H9 (cell line): Measurements from ENCODE around the gene HTR7. TPM values are rescaled to one million over a fixed set of nuclear protein-coding genes. Genes with fewer than 3 reads are reported as not detected.

ENCODE experiments used
- DNase-seq: peaks from one replicate; pipeline ENCODE4 v3.0.0-alpha.2; 2017
- H2AFZ ChIP-seq: one replicate; pipeline ENCODE4 v1.6.1; 2013; ENCODE audit warnings: mild to moderate bottlenecking, low read length, control low read depth, moderate library complexity
- H2AK5ac ChIP-seq: 2 replicates; pipeline ENCODE4 v1.6.1; 2013; ENCODE audit warnings: low read length, control low read depth, mixed read lengths; ENCODE audit not compliant: insufficient read length
- H2BK120ac ChIP-seq: one replicate; pipeline ENCODE4 v1.6.1; 2013; ENCODE audit warnings: low read depth, mild to moderate bottlenecking, low read length, control low read depth, inconsistent platforms; ENCODE audit not compliant: poor library complexity, severe bottlenecking
- H2BK12ac ChIP-seq: 2 replicates; pipeline ENCODE4 v1.6.1; 2013; ENCODE audit warnings: low read length, control low read depth, mixed read lengths, low read depth; ENCODE audit not compliant: insufficient read length
- H2BK15ac ChIP-seq: 2 replicates; pipeline ENCODE4 v1.6.1; 2013; ENCODE audit warnings: low read depth, low read length, control low read depth
- H2BK20ac ChIP-seq: one replicate; pipeline ENCODE4 v1.6.1; 2013; ENCODE audit warnings: low read depth, mild to moderate bottlenecking, low read length, control low read depth, inconsistent platforms; ENCODE audit not compliant: poor library complexity, severe bottlenecking
- H2BK5ac ChIP-seq: 2 replicates; pipeline ENCODE4 v1.6.1; 2013; ENCODE audit warnings: low read length, control low read depth, mixed read lengths; ENCODE audit not compliant: insufficient read length
- H3K14ac ChIP-seq: 2 replicates; pipeline ENCODE4 v1.6.1; 2013; ENCODE audit warnings: low read length, control low read depth; ENCODE audit not compliant: insufficient read depth
- H3K18ac ChIP-seq: 2 replicates; pipeline ENCODE4 v1.6.1; 2013; ENCODE audit warnings: low read depth, mild to moderate bottlenecking, mixed read lengths, low read length, control low read depth; ENCODE audit not compliant: insufficient read length
- H3K23ac ChIP-seq: 2 replicates; pipeline ENCODE4 v1.6.1; 2013; ENCODE audit warnings: low read length, control low read depth, mixed read lengths, low read depth; ENCODE audit not compliant: insufficient read length
- H3K23me2 ChIP-seq: 2 replicates; pipeline ENCODE4 v1.6.1; 2013; ENCODE audit warnings: low read depth, mild to moderate bottlenecking, mixed read lengths, low read length, control low read depth; ENCODE audit not compliant: insufficient read length, poor library complexity, severe bottlenecking
- H3K27ac ChIP-seq: 2 replicates; pipeline ENCODE4 v1.5.1; 2013; ENCODE audit warnings: low read length, control low read depth, mixed read lengths, low read depth; ENCODE audit not compliant: insufficient read length
- H3K27me3 ChIP-seq: 2 replicates; pipeline ENCODE4 v1.6.1; 2013; ENCODE audit warnings: low read length, control low read depth, inconsistent platforms; ENCODE audit not compliant: insufficient read depth
- H3K4ac ChIP-seq: 2 replicates; pipeline ENCODE4 v1.6.1; 2013; ENCODE audit warnings: low read depth, mild to moderate bottlenecking, control low read depth, inconsistent platforms, low read length, moderate library complexity
- H3K4me1 ChIP-seq: 2 replicates; pipeline ENCODE4 v1.6.1; 2013; ENCODE audit warnings: low read length, control low read depth, inconsistent platforms; ENCODE audit not compliant: insufficient read depth
- H3K4me2 ChIP-seq: 2 replicates; pipeline ENCODE4 v1.6.1; 2013; ENCODE audit warnings: low read length, control low read depth, mixed read lengths; ENCODE audit not compliant: insufficient read length, insufficient read depth
- H3K56ac ChIP-seq: 2 replicates; pipeline ENCODE4 v1.6.1; 2013; ENCODE audit warnings: low read depth, mild to moderate bottlenecking, mixed read lengths, low read length, control low read depth; ENCODE audit not compliant: insufficient read length
- H3K79me1 ChIP-seq: 2 replicates; pipeline ENCODE4 v1.6.1; 2013; ENCODE audit warnings: low read depth, mild to moderate bottlenecking, moderate library complexity, low read length, control low read depth, inconsistent platforms; ENCODE audit not compliant: insufficient read depth, poor library complexity, severe bottlenecking
- H3K79me2 ChIP-seq: 2 replicates; pipeline ENCODE4 v1.6.1; 2013; ENCODE audit warnings: low read length, control low read depth, inconsistent platforms; ENCODE audit not compliant: insufficient read depth
- H3K9ac ChIP-seq: 2 replicates; pipeline ENCODE4 v1.6.1; 2013; ENCODE audit warnings: low read length, control low read depth, mixed read lengths; ENCODE audit not compliant: insufficient read length; ENCODE audit errors: extremely low read depth
- H3K9me3 ChIP-seq: one replicate; pipeline ENCODE4 v1.6.1; 2013; ENCODE audit warnings: low read depth, low read length, inconsistent platforms; ENCODE audit not compliant: control insufficient read depth
- H3T11ph ChIP-seq: one replicate; pipeline ENCODE4 v1.6.1; 2013; ENCODE audit warnings: mild to moderate bottlenecking, low read length, control low read depth, inconsistent platforms
- H4K20me1 ChIP-seq: one replicate; pipeline ENCODE4 v1.6.1; 2013; ENCODE audit not compliant: control insufficient read depth, insufficient read length, insufficient read depth
- H4K5ac ChIP-seq: 2 replicates; pipeline ENCODE4 v1.6.1; 2013; ENCODE audit warnings: low read depth, mild to moderate bottlenecking, mixed read lengths, low read length, control low read depth; ENCODE audit not compliant: insufficient read length
- H4K8ac ChIP-seq: replicated peaks from 2 replicates; pipeline ENCODE4 v1.6.1; 2013; ENCODE audit warnings: low read length, control low read depth, mixed read lengths, low read depth; ENCODE audit not compliant: insufficient read length
- H4K91ac ChIP-seq: 2 replicates; pipeline ENCODE4 v1.6.1; 2013; ENCODE audit warnings: low read depth, mild to moderate bottlenecking, moderate library complexity, mixed read lengths, low read length, control low read depth; ENCODE audit not compliant: insufficient read length
- H3K27ac Mint-ChIP-seq, 3 experiments: 2 replicates in 2 of 3; 3 replicates in 1 of 3; pipeline ENCODE4 v1.8.0; 2020 to 2021; ENCODE audit warnings: mixed read lengths in 3 of 3, mild to moderate bottlenecking in 1 of 3, moderate library complexity in 1 of 3
- H3K27me3 Mint-ChIP-seq: 2 replicates; pipeline ENCODE4 v1.8.0; 2021; ENCODE audit warnings: low read depth, mild to moderate bottlenecking, moderate library complexity, mixed read lengths
- H3K36me3 Mint-ChIP-seq, 3 experiments: 2 replicates in 2 of 3; 3 replicates in 1 of 3; pipeline ENCODE4 v1.8.0; 2020 to 2021; ENCODE audit warnings: low read depth in 3 of 3, mixed read lengths in 3 of 3; ENCODE audit not compliant: insufficient read depth in 1 of 3
- H3K4me1 Mint-ChIP-seq, 2 experiments: 2 replicates each; pipeline ENCODE4 v1.8.0; 2020; ENCODE audit warnings: mixed read lengths in 2 of 2
- H3K4me3 Mint-ChIP-seq, 2 experiments: 2 replicates in 1 of 2; 3 replicates in 1 of 2; pipeline ENCODE4 v1.8.0; 2020 to 2021; ENCODE audit warnings: mild to moderate bottlenecking in 2 of 2, mixed read lengths in 2 of 2, moderate library complexity in 1 of 2
- H3K9me3 Mint-ChIP-seq, 2 experiments: 2 replicates in 1 of 2; 3 replicates in 1 of 2; pipeline ENCODE4 v1.8.0; 2020; ENCODE audit warnings: mild to moderate bottlenecking in 2 of 2, mixed read lengths in 2 of 2, moderate library complexity in 1 of 2
- WGBS: extraction: QIAGEN DNeasy Blood & Tissue Kit; methylation state at CpG from one replicate; pipeline ENCODE4 v1.1.7; 2013; ENCODE audit warnings: missing lambda C conversion rate, low lambda C conversion rate, mixed read lengths; ENCODE audit not compliant: insufficient read length; ENCODE audit errors: extremely low coverage; 5-methylcytosine and 5-hydroxymethylcytosine counted together
- total RNA-seq: library from RNA; stranded (reverse); gene quantifications from 2 replicates; pipeline ENCODE4 v1.2.1, GENCODE V29; 2021
- TF ChIP-seq, protein P1 (sequence below): fragments of 200-600 bp; sonication (generic); conservative IDR thresholded peaks from 3 replicates; pipeline ENCODE4 v1.8.0; 2021; ENCODE audit warnings: antibody characterized with exemption, mild to moderate bottlenecking

The HTR7 gene
- total RNA-seq, 1 experiment from 2014 or later: 21.3 TPM

- no peaks in the 10 kb centered on the region for H3K23me2 ChIP-seq
- no peak overlapping the region for H3K23ac ChIP-seq
- Mint-ChIP-seq H3K36me3 (peaks cover 10 to 71% (median 61%) of the 10 kb centered on the region in 3 experiments; a peak in 6 of 7 replicates), H3K4me1 (peaks cover 4 to 8% of the 10 kb centered on the region in 2 experiments), H3K9me3 (no peaks in the 10 kb centered on the region; a peak in 1 of 5 replicates), H3K27me3 (no peaks in the 10 kb centered on the region), H3K4me3 (no peak overlapping the region), H3K27ac (no peak overlapping the region)
- TF ChIP-seq, protein P1, sequence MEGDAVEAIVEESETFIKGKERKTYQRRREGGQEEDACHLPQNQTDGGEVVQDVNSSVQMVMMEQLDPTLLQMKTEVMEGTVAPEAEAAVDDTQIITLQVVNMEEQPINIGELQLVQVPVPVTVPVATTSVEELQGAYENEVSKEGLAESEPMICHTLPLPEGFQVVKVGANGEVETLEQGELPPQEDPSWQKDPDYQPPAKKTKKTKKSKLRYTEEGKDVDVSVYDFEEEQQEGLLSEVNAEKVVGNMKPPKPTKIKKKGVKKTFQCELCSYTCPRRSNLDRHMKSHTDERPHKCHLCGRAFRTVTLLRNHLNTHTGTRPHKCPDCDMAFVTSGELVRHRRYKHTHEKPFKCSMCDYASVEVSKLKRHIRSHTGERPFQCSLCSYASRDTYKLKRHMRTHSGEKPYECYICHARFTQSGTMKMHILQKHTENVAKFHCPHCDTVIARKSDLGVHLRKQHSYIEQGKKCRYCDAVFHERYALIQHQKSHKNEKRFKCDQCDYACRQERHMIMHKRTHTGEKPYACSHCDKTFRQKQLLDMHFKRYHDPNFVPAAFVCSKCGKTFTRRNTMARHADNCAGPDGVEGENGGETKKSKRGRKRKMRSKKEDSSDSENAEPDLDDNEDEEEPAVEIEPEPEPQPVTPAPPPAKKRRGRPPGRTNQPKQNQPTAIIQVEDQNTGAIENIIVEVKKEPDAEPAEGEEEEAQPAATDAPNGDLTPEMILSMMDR: no peak
- no peak overlapping the region for H3K18ac ChIP-seq
- no peak overlapping the region for H2BK5ac ChIP-seq
- H4K5ac ChIP-seq: no peak overlapping the region
- no peaks in the 10 kb centered on the region for H3K79me1 ChIP-seq
- DNase-seq: no peak
- H3K27ac ChIP-seq: no peak overlapping the region
- H2AFZ ChIP-seq: no peak overlapping the region
- no peaks in the 10 kb centered on the region for H4K20me1 ChIP-seq
- WGBS: no CpG with 5 or more reads among the region's 6 CpGs
- H3K27me3 ChIP-seq: no peaks in the 10 kb centered on the region
- no peak overlapping the region for H2BK12ac ChIP-seq
- H2AK5ac ChIP-seq: no peak overlapping the region
- no peak overlapping the region for H3K14ac ChIP-seq
- no peak overlapping the region for H3K9ac ChIP-seq
- H2BK15ac ChIP-seq: no peak overlapping the region
- H3T11ph ChIP-seq: no peak overlapping the region
- H3K79me2 ChIP-seq: no peaks in the 10 kb centered on the region
- no peak overlapping the region for H3K4me2 ChIP-seq
- no peak overlapping the region for H3K4ac ChIP-seq
- no peak overlapping the region for H2BK20ac ChIP-seq
- no peaks in the 10 kb centered on the region for H3K9me3 ChIP-seq
- no peaks in the 10 kb centered on the region for H3K4me1 ChIP-seq
- H3K56ac ChIP-seq: no peak overlapping the region
- no peak overlapping the region for H4K8ac ChIP-seq
- no peak overlapping the region for H2BK120ac ChIP-seq
- no peak overlapping the region for H4K91ac ChIP-seq
Measured at GRCh38 chr10:90887555-90887954, 29.7 kb upstream of the HTR7 start.
